HCT116 (cell line): ENCODE data around the gene VDAC2. TPM values are rescaled to one million over a fixed set of nuclear protein-coding genes. Genes with fewer than 3 reads are reported as not detected.

ENCODE experiments used
- ATAC-seq: fragments of 200-7000 bp; cut with Tn5 transposase; 2 replicates; pipeline ENCODE4 v1.9.1; 2020; ENCODE audit warnings: mild to moderate bottlenecking, moderate library complexity
- BruUV-seq: library from RNA; stranded (reverse); fragments of 400-500 nt; replicated peaks from 2 replicates; lab custom pipeline; 2021; lab: Mats Ljungman, UMichigan
- CTCF ChIA-PET: fragments of 300-600 bp; sonication (Branson Sonifier 250); formaldehyde crosslinking; loops from one replicate; lab custom pipeline; 2021; ENCODE audit warnings: antibody characterized with exemption; lab: Charles Lee
- POLR2A ChIA-PET: fragments of 300-600, 350-600 bp; sonication (Branson Sonifier 250); formaldehyde crosslinking; loops from one replicate; lab custom pipeline; 2021; ENCODE audit warnings: antibody characterized with exemption; lab: Charles Lee
- RAD21 ChIA-PET, 2 experiments: fragments of 300-600 bp; sonication (Branson Sonifier 250); formaldehyde crosslinking; loops; one replicate each; lab custom pipeline; 2023; ENCODE audit warnings: low total read pairs in 2 of 2; ENCODE audit not compliant: uncharacterized antibody in 2 of 2, unreplicated experiment in 2 of 2, low non-redundant PET in 1 of 2; lab: Charles Lee
- DNase-seq: peaks from one replicate; pipeline ENCODE4 v3.0.0-alpha.2; 2010; ENCODE audit warnings: low read depth, low spot score
- H2AFZ ChIP-seq: fragments of 200-600 bp; shearing (Covaris generic), sonication (generic); 2 replicates; pipeline ENCODE4 v1.6.1; 2017; ENCODE audit warnings: low read depth, mixed run types, mixed read lengths, antibody characterized with exemption, low read length; ENCODE audit not compliant: poor library complexity, severe bottlenecking
- H3K27ac ChIP-seq: 2 replicates; pipeline ENCODE4 v1.5.1; 2012; ENCODE audit warnings: low read depth, low read length
- H3K27me3 ChIP-seq: fragments of 200-600 bp; sonication (generic); 2 replicates; pipeline ENCODE4 v1.6.1; 2016; ENCODE audit warnings: mixed run types, low read length, mixed read lengths; ENCODE audit not compliant: insufficient read depth
- H3K36me3 ChIP-seq, 2 experiments: fragments of 200-500 bp in 1 of 2; fragments of 200-600 bp in 1 of 2; sonication (Bioruptor generic) in 1 of 2; sonication (generic) in 1 of 2; 2 replicates each; pipeline versions ENCODE4 v1.5.1 to v1.6.1; 2014 to 2016; ENCODE audit warnings: low read length in 2 of 2, inconsistent platforms in 1 of 2, mixed read lengths in 1 of 2, mixed run types in 1 of 2; ENCODE audit not compliant: insufficient read depth in 2 of 2, control insufficient read depth in 1 of 2
- H3K4me1 ChIP-seq, 2 experiments: fragments of 200-600 bp in 1 of 2; sonication (generic) in 1 of 2; 2 replicates each; pipeline versions ENCODE4 v1.5.1 to v1.6.1; 2012 to 2017; ENCODE audit warnings: low read length in 2 of 2, inconsistent platforms in 1 of 2, mild to moderate bottlenecking in 1 of 2, mixed read lengths in 1 of 2, mixed run types in 1 of 2, moderate library complexity in 1 of 2; ENCODE audit not compliant: insufficient read depth in 2 of 2, control insufficient read depth in 1 of 2
- H3K4me2 ChIP-seq: fragments of 200-600 bp; sonication (generic); 2 replicates; pipeline ENCODE4 v1.6.1; 2017; ENCODE audit warnings: mixed run types, low read length, mixed read lengths
- H3K4me3 ChIP-seq, 2 experiments: fragments of 200-600 bp in 1 of 2; sonication (generic) in 1 of 2; replicated peaks in 1 of 2; 2 replicates each; pipeline ENCODE4 v1.5.1; 2011 to 2016; ENCODE audit warnings: low read length in 2 of 2, control low read depth in 1 of 2, low read depth in 1 of 2, mild to moderate bottlenecking in 1 of 2, mixed read lengths in 1 of 2, mixed run types in 1 of 2
- H3K79me2 ChIP-seq: fragments of 200-600 bp; sonication (generic); 2 replicates; pipeline ENCODE4 v1.6.1; 2017; ENCODE audit warnings: mild to moderate bottlenecking, mixed run types, low read length, moderate library complexity, mixed read lengths; ENCODE audit not compliant: insufficient read depth
- H3K9ac ChIP-seq: fragments of 200-600 bp; sonication (generic); 2 replicates; pipeline ENCODE4 v1.6.1; 2016; ENCODE audit warnings: low read length, mixed read lengths
- H3K9me2 ChIP-seq: fragments of 200-600 bp; sonication (generic), shearing (Covaris generic); 2 replicates; pipeline ENCODE4 v1.6.1; 2017; ENCODE audit warnings: mixed run types, mild to moderate bottlenecking, moderate library complexity; ENCODE audit not compliant: insufficient read depth
- H3K9me3 ChIP-seq, 2 experiments: fragments of 200-500 bp in 1 of 2; fragments of 200-600 bp in 1 of 2; sonication (Bioruptor generic) in 1 of 2; sonication (generic) in 1 of 2; 2 replicates each; pipeline ENCODE4 v1.6.1; 2014 to 2017; ENCODE audit warnings: low read length in 2 of 2, mixed read lengths in 2 of 2, inconsistent platforms in 1 of 2, low read depth in 1 of 2, mild to moderate bottlenecking in 1 of 2, mixed run types in 1 of 2, moderate library complexity in 1 of 2; ENCODE audit not compliant: control insufficient read depth in 1 of 2, insufficient read depth in 1 of 2
- H4K20me1 ChIP-seq: fragments of 200-600 bp; sonication (generic), shearing (Covaris generic); 2 replicates; pipeline ENCODE4 v1.6.1; 2017; ENCODE audit warnings: mixed run types, mild to moderate bottlenecking, moderate library complexity; ENCODE audit not compliant: insufficient read depth
- CEBPB ChIP-seq: IDR thresholded peaks from 2 replicates; pipeline ENCODE4 v1.6.1; 2012; ENCODE audit warnings: low read depth
- FOSL1 ChIP-seq: IDR thresholded peaks from 2 replicates; pipeline ENCODE4 v1.6.1; 2012; ENCODE audit warnings: low read depth
- JUND ChIP-seq: IDR thresholded peaks from 2 replicates; pipeline ENCODE4 v1.6.1; 2012
- POLR2A ChIP-seq: IDR thresholded peaks from 2 replicates; pipeline ENCODE4 v1.7.0; 2011; ENCODE audit warnings: borderline replicate concordance; ENCODE audit not compliant: insufficient read depth, insufficient read length; ENCODE audit errors: extremely low read depth
- SP1 ChIP-seq: IDR thresholded peaks from 2 replicates; pipeline ENCODE4 v1.6.1; 2012; ENCODE audit warnings: low read depth
- TCF7L2 ChIP-seq: IDR thresholded peaks from 2 replicates; pipeline ENCODE4 v1.7.0; 2011; ENCODE audit warnings: borderline replicate concordance, inconsistent platforms; ENCODE audit not compliant: insufficient read depth, insufficient read length; ENCODE audit errors: extremely low read depth
- ZNF274 ChIP-seq: fragments of 200-500 bp; sonication (Bioruptor generic); IDR thresholded peaks from 2 replicates; pipeline ENCODE4 v1.6.1; 2014; ENCODE audit warnings: mild to moderate bottlenecking, low read depth, low read length, inconsistent platforms
- intact Hi-C: fragments of 100-400 bp; cut with micrococcal nuclease; formaldehyde crosslinking; loops from 2 replicates; pipeline ENCODE4 v1.10.0; 2022
- total RNA-seq: library from RNA; stranded (reverse); gene quantifications from one replicate; pipeline ENCODE4 v1.2.1, GENCODE V29; 2021; ENCODE audit not compliant: unreplicated experiment

The VDAC2 gene
- total RNA-seq, 1 experiment from 2014 or later = 289 TPM

GRCh38 chr10:75207857-75208144 lies 2.8 kb upstream of the VDAC2 start:
- Histone ChIP-seq H3K4me2 (peak overlapping the region; percentile 33), H3K27me3 (no peaks in the 10 kb centered on the region), H3K79me2 (peaks cover 22% of the 10 kb centered on the region), H3K9me3 (no peaks in the 10 kb centered on the region), H4K20me1 (peaks cover 4% of the 10 kb centered on the region; the same call in 1 of the 2 replicates), H3K9ac (no peak overlapping the region), H3K27ac (peak overlapping the region; percentile 20; the same call in 1 of the 2 replicates), H3K36me3 (peaks cover 4 to 15% of the 10 kb centered on the region in 2 experiments; a peak in 3 of 4 replicates), H3K4me1 (peaks cover 21 to 60% of the 10 kb centered on the region in 2 experiments), H3K4me3 (no peak overlapping the region), H2AFZ (no peak overlapping the region), H3K9me2 (no peaks in the 10 kb centered on the region)
- ChIA-PET POLR2A (no interaction called here), CTCF (no interaction called here), RAD21 (interaction anchor here in 1 of 2 experiments (1.3 kb wide), 1 partner anchor 20 kb away, joined by 3 read pairs; no protein-coding TSS in a partner anchor)
- no peak for TF ChIP-seq POLR2A
- TF ChIP-seq CEBPB = no peak
- TF ChIP-seq TCF7L2 = no peak
- no peak for TF ChIP-seq SP1
- no peak for TF ChIP-seq ZNF274
- no peak for TF ChIP-seq FOSL1
- no peak for DNase-seq
- BruUV-seq = no TSS peak
- intact Hi-C loops = no loop called here
- ATAC-seq = no peak

- no peaks in the 10 kb centered on the region for H3K9me3 ChIP-seq
- intact Hi-C loops = no loop called here
- no peak for TF ChIP-seq CEBPB
- 0 out of 2 replicates have a peak, but pooled peaks have one; percentile 28 for TF ChIP-seq JUND
- peak overlapping the region; percentile 33 for H3K4me2 ChIP-seq
- H3K36me3 ChIP-seq = peaks cover 6 to 19% of the 10 kb centered on the region in 2 experiments; a peak in 3 of 4 replicates
- BruUV-seq = no TSS peak
- peaks cover 4% of the 10 kb centered on the region; the same call in 1 of the 2 replicates for H4K20me1 ChIP-seq
- H3K9ac ChIP-seq = no peak overlapping the region
- H2AFZ ChIP-seq = no peak overlapping the region
- H3K27me3 ChIP-seq = no peaks in the 10 kb centered on the region
- ATAC-seq = no peak
- RAD21 ChIA-PET = interaction anchor here in 1 of 2 experiments (1.3 kb wide), 1 partner anchor 20 kb away, joined by 3 read pairs; no protein-coding TSS in a partner anchor
- POLR2A ChIA-PET = no interaction called here
- peak overlapping the region; percentile 20; the same call in 1 of the 2 replicates for H3K27ac ChIP-seq
- no peaks in the 10 kb centered on the region for H3K9me2 ChIP-seq
- CTCF ChIA-PET = no interaction called here
- peaks cover 21 to 57% of the 10 kb centered on the region in 2 experiments for H3K4me1 ChIP-seq
- no peak for DNase-seq
- H3K79me2 ChIP-seq = peaks cover 26% of the 10 kb centered on the region
- no peak overlapping the region for H3K4me3 ChIP-seq
These were observed 2.4 kb upstream of the VDAC2 start for GRCh38 chr10:75208181-75208580.
